HepG2 (cell line): ENCODE data around the gene PREX1. TPM values are rescaled to one million over a fixed set of nuclear protein-coding genes. Genes with fewer than 3 reads are reported as not detected.

ENCODE experiments used
- ELF3 ChIP-seq: IDR thresholded peaks from 2 replicates; pipeline ENCODE4 v1.6.1; 2016; ENCODE audit warnings: missing genetic modification reagents, missing compliant biosample characterization
- FOXO1 ChIP-seq: sonication (generic); formaldehyde crosslinking; IDR thresholded peaks from 2 replicates; pipeline ENCODE4 v1.4.0; 2020; ENCODE audit warnings: missing genetic modification reagents
- KDM1A ChIP-seq: IDR thresholded peaks from 2 replicates; pipeline ENCODE4 v1.6.1; 2016; ENCODE audit warnings: missing compliant biosample characterization
- MAF1 ChIP-seq: sonication (generic); formaldehyde crosslinking; IDR thresholded peaks from 2 replicates; pipeline ENCODE4 v1.5.0; 2020; ENCODE audit warnings: missing genetic modification reagents, borderline replicate concordance
- NFYB ChIP-seq: sonication (generic); formaldehyde crosslinking; IDR thresholded peaks from 2 replicates; pipeline ENCODE4 v1.4.0; 2020; ENCODE audit warnings: missing genetic modification reagents
- REXO4 ChIP-seq: sonication (generic); formaldehyde crosslinking; IDR thresholded peaks from 2 replicates; pipeline ENCODE4 v1.8.0; 2022; ENCODE audit warnings: missing genetic modification reagents, mild to moderate bottlenecking, borderline replicate concordance
- RXRB ChIP-seq: IDR thresholded peaks from 2 replicates; pipeline ENCODE4 v1.6.1; 2016; ENCODE audit warnings: borderline replicate concordance, missing genetic modification reagents, missing compliant biosample characterization
- SOX6 ChIP-seq, 2 experiments: fragments of 450-650 bp in 1 of 2; sonication (generic) in 1 of 2; formaldehyde crosslinking in 1 of 2; IDR thresholded peaks; 2 replicates each; pipeline versions ENCODE4 v1.4.0 to v1.6.1; 2017 to 2020; ENCODE audit warnings: antibody characterized with exemption in 1 of 2, mild to moderate bottlenecking in 1 of 2, missing genetic modification reagents in 1 of 2
- TEAD3 ChIP-seq: optimal IDR thresholded peaks from 2 replicates; pipeline ENCODE3; 2016; ENCODE audit warnings: borderline replicate concordance
- TSC22D2 ChIP-seq: sonication (generic); formaldehyde crosslinking; IDR thresholded peaks from 2 replicates; pipeline ENCODE4 v1.5.1; 2020; ENCODE audit warnings: missing genetic modification reagents, mild to moderate bottlenecking, borderline replicate concordance
- ZNF317 ChIP-seq: sonication (generic); formaldehyde crosslinking; IDR thresholded peaks from 2 replicates; pipeline ENCODE4 v1.5.0; 2020; ENCODE audit warnings: mild to moderate bottlenecking, missing genetic modification reagents
- ZNF33A ChIP-seq: sonication (generic); formaldehyde crosslinking; IDR thresholded peaks from 2 replicates; pipeline ENCODE4 v1.5.1; 2020; ENCODE audit warnings: missing genetic modification reagents, mild to moderate bottlenecking, moderate library complexity, borderline replicate concordance
- ZNF383 ChIP-seq: sonication (generic); formaldehyde crosslinking; IDR thresholded peaks from 2 replicates; pipeline ENCODE4 v1.4.0; 2020; ENCODE audit warnings: missing genetic modification reagents, mild to moderate bottlenecking, borderline replicate concordance
- ZNF501 ChIP-seq: sonication (generic); formaldehyde crosslinking; IDR thresholded peaks from 2 replicates; pipeline ENCODE4 v1.5.1; 2020; ENCODE audit warnings: mild to moderate bottlenecking, moderate library complexity, missing genetic modification reagents
- ZNF572 ChIP-seq: sonication (generic); formaldehyde crosslinking; IDR thresholded peaks from 2 replicates; pipeline ENCODE4 v1.5.1; 2020; ENCODE audit warnings: mild to moderate bottlenecking, missing genetic modification reagents
- ZNF605 ChIP-seq: sonication (generic); formaldehyde crosslinking; IDR thresholded peaks from 2 replicates; pipeline ENCODE4 v1.8.0; 2022; ENCODE audit warnings: mild to moderate bottlenecking, missing genetic modification reagents
- polyA plus RNA-seq, 8 experiments: library from polyadenylated mRNA; depleted of rRNA in 3 of 8; stranded (reverse) in 7 of 8; unstranded in 1 of 8; fragments of >200 nt; fragmentation: Illumina TruSeq in 4 of 8; extraction: Trizol in 4 of 8; gene quantifications; 2 replicates each; pipeline versions ENCODE4 v1.2.1 to v1.2.3, GENCODE V29; 2011 to 2016; ENCODE audit warnings: low read depth in 4 of 8, missing spikeins in 1 of 8, mixed read lengths in 1 of 8; ENCODE audit not compliant: insufficient read depth in 1 of 8
- total RNA-seq, 5 experiments: library from RNA; depleted of rRNA; stranded (reverse); fragments of >200 nt; fragmentation: Illumina TruSeq; extraction: Trizol; gene quantifications; 2 replicates each; pipeline ENCODE4 v1.2.3, GENCODE V29; 2016; ENCODE audit warnings: low read depth in 1 of 5
- TF ChIP-seq, protein P1 (sequence below): sonication (generic); formaldehyde crosslinking; IDR thresholded peaks from 2 replicates; pipeline ENCODE4 v1.4.0; 2020; ENCODE audit warnings: missing genetic modification reagents, borderline replicate concordance
- TF ChIP-seq, protein P2 (sequence below): sonication (generic); formaldehyde crosslinking; IDR thresholded peaks from 2 replicates; pipeline ENCODE4 v1.5.0; 2020; ENCODE audit warnings: mild to moderate bottlenecking, missing genetic modification reagents, moderate library complexity
- TF ChIP-seq, protein P3 (sequence below): sonication (generic); formaldehyde crosslinking; IDR thresholded peaks from 2 replicates; pipeline ENCODE4 v1.5.0; 2020; ENCODE audit warnings: mild to moderate bottlenecking, missing genetic modification reagents, borderline replicate concordance
- TF ChIP-seq, protein P4 (sequence below): sonication (generic); formaldehyde crosslinking; conservative IDR thresholded peaks from 2 replicates; pipeline ENCODE4 v1.4.0; 2020; ENCODE audit warnings: missing genetic modification reagents
- TF ChIP-seq, protein P5 (sequence below): sonication (generic); formaldehyde crosslinking; IDR thresholded peaks from 2 replicates; pipeline ENCODE4 v1.8.0; 2022; ENCODE audit warnings: mild to moderate bottlenecking, missing genetic modification reagents, borderline replicate concordance

PREX1 gene
- total and polyA plus RNA-seq, 2 of the 13 experiments (the other 11 are each of a cell fraction or from before 2014, with no cell fraction given): 0.02 to 0.04 TPM

DNA sequence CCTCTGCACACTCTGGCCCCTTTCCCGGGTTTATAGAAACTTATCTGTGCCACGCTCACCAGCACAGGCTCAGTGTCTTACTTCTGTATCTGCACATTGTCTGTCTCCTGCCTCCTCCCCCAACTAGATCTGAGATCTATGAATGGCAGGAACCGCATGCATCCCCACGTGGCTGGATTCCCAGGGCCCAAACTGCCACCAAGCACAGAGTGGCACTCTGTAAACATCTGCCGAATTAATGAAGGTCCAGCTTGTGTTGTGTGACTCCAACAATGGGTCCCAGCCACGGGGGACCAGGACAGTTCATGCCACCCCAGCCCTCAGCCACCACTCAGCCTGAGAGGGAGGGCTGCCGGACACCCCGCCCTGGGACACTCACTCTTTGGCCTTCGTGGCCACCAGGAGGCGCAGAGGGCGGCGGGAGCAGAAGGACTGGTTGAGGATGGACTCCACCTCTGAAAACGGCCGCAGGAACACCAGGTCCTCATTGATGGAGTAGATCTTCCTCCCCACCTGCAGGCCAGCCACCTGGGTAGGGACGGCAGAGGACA lies 171.1 kb downstream of the PREX1 start (continued):
- TF ChIP-seq, protein P1, sequence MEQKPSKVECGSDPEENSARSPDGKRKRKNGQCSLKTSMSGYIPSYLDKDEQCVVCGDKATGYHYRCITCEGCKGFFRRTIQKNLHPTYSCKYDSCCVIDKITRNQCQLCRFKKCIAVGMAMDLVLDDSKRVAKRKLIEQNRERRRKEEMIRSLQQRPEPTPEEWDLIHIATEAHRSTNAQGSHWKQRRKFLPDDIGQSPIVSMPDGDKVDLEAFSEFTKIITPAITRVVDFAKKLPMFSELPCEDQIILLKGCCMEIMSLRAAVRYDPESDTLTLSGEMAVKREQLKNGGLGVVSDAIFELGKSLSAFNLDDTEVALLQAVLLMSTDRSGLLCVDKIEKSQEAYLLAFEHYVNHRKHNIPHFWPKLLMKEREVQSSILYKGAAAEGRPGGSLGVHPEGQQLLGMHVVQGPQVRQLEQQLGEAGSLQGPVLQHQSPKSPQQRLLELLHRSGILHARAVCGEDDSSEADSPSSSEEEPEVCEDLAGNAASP (CRISPR knock-in tag): 0 out of 2 replicates have a peak, but pooled peaks have one; percentile 29
- 0 out of 2 replicates have a peak, but pooled peaks have one; percentile 43 for TF ChIP-seq FOXO1 (CRISPR knock-in tag)
- TF ChIP-seq, protein P2, sequence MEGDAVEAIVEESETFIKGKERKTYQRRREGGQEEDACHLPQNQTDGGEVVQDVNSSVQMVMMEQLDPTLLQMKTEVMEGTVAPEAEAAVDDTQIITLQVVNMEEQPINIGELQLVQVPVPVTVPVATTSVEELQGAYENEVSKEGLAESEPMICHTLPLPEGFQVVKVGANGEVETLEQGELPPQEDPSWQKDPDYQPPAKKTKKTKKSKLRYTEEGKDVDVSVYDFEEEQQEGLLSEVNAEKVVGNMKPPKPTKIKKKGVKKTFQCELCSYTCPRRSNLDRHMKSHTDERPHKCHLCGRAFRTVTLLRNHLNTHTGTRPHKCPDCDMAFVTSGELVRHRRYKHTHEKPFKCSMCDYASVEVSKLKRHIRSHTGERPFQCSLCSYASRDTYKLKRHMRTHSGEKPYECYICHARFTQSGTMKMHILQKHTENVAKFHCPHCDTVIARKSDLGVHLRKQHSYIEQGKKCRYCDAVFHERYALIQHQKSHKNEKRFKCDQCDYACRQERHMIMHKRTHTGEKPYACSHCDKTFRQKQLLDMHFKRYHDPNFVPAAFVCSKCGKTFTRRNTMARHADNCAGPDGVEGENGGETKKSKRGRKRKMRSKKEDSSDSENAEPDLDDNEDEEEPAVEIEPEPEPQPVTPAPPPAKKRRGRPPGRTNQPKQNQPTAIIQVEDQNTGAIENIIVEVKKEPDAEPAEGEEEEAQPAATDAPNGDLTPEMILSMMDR (CRISPR knock-in tag): peak; percentile 91
- no peak for TF ChIP-seq SOX6 (IDR thresholded peaks at IDR 0.05)
- peak; percentile 36; the same call in 1 of the 2 replicates for TF ChIP-seq SOX6 (CRISPR knock-in tag; IDR thresholded peaks at IDR 0.05)
- 0 out of 2 replicates have a peak, but pooled peaks have one; percentile 13 for TF ChIP-seq ZNF317 (CRISPR knock-in tag)
- 0 out of 2 replicates have a peak, but pooled peaks have one; percentile 48 for TF ChIP-seq ZNF572
- TF ChIP-seq, protein P3, sequence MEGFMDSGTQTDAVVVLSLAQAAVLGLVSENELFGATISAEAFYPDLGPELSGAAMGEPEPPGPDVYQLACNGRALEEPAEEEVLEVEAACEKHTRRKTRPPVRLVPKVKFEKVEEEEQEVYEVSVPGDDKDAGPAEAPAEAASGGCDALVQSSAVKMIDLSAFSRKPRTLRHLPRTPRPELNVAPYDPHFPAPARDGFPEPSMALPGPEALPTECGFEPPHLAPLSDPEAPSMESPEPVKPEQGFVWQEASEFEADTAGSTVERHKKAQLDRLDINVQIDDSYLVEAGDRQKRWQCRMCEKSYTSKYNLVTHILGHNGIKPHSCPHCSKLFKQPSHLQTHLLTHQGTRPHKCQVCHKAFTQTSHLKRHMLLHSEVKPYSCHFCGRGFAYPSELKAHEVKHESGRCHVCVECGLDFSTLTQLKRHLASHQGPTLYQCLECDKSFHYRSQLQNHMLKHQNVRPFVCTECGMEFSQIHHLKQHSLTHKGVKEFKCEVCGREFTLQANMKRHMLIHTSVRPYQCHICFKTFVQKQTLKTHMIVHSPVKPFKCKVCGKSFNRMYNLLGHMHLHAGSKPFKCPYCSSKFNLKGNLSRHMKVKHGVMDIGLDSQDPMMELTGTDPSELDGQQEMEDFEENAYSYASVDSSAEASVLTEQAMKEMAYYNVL (CRISPR knock-in tag): 0 out of 2 replicates have a peak, but pooled peaks have one; percentile 57
- TF ChIP-seq, protein P4, sequence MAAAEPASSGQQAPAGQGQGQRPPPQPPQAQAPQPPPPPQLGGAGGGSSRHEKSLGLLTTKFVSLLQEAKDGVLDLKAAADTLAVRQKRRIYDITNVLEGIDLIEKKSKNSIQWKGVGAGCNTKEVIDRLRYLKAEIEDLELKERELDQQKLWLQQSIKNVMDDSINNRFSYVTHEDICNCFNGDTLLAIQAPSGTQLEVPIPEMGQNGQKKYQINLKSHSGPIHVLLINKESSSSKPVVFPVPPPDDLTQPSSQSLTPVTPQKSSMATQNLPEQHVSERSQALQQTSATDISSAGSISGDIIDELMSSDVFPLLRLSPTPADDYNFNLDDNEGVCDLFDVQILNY (CRISPR knock-in tag): 0 out of 2 replicates have a peak, but pooled peaks have one; percentile 42
- TF ChIP-seq RXRB (CRISPR knock-in tag): 0 out of 2 replicates have a peak, but pooled peaks have one; percentile 16
- peak; percentile 47 for TF ChIP-seq TEAD3 (CRISPR knock-in tag)
- no peak for TF ChIP-seq ZNF383 (CRISPR knock-in tag)
- 0 out of 2 replicates have a peak, but pooled peaks have one; percentile 38 for TF ChIP-seq ELF3 (CRISPR knock-in tag)
- TF ChIP-seq, protein P5, sequence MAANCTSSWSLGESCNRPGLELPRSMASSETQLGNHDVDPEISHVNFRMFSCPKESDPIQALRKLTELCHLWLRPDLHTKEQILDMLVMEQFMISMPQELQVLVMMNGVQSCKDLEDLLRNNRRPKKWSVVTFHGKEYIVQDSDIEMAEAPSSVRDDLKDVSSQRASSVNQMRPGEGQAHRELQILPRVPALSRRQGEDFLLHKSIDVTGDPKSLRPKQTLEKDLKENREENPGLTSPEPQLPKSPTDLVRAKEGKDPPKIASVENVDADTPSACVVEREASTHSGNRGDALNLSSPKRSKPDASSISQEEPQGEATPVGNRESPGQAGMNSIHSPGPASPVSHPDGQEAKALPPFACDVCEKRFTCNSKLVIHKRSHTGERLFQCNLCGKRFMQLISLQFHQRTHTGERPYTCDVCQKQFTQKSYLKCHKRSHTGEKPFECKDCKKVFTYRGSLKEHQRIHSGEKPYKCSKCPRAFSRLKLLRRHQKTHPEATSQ: no peak
- TF ChIP-seq KDM1A (CRISPR knock-in tag): 0 out of 2 replicates have a peak, but pooled peaks have one; percentile 9
- no peak for TF ChIP-seq MAF1 (CRISPR knock-in tag)
- no peak for TF ChIP-seq REXO4 (CRISPR knock-in tag)
- peak; percentile 84; the same call in 1 of the 2 replicates for TF ChIP-seq TSC22D2 (CRISPR knock-in tag)
- no peak for TF ChIP-seq ZNF605
- TF ChIP-seq ZNF33A (CRISPR knock-in tag): no peak
- 0 out of 2 replicates have a peak, but pooled peaks have one; percentile 11 for TF ChIP-seq NFYB (CRISPR knock-in tag)
- TF ChIP-seq ZNF501 (CRISPR knock-in tag): 0 out of 2 replicates have a peak, but pooled peaks have one; percentile 2
